Tibial artery (tissue), 4 donors: Measurements from ENCODE around the gene HOXA5.

Experiments used
- DNase-seq, 2 donors: peaks; one replicate each; pipeline ENCODE4 v3.0.0-alpha.2; 2019
- H3K27ac ChIP-seq, 2 donors: fragments of 200-600 bp; sonication (generic) in 1 of 2; 1 replicate in 1 of 2; 2 replicates in 1 of 2; pipeline ENCODE4 v1.5.1; 2018 to 2019; ENCODE audit warnings: mild to moderate bottlenecking in 1 of 2
- H3K27me3 ChIP-seq, 2 donors: fragments of 200-600 bp; sonication (generic) in 1 of 2; one replicate each; pipeline versions ENCODE4 v1.5.1 to v1.6.0; 2016 to 2019
- H3K36me3 ChIP-seq, 3 donors: fragments of 200-600 bp; sonication (generic) in 2 of 3; one replicate each; pipeline ENCODE4 v1.5.1; 2016 to 2019; ENCODE audit warnings: mild to moderate bottlenecking in 2 of 3
- H3K4me1 ChIP-seq, 4 donors: fragments of 200-600 bp; sonication (generic) in 2 of 4; 1 replicate in 3 of 4; 2 replicates in 1 of 4; pipeline ENCODE4 v1.5.1; 2016 to 2019
- H3K4me3 ChIP-seq, 2 donors: fragments of 200-600 bp; sonication (generic) in 1 of 2; 1 replicate in 1 of 2; 2 replicates in 1 of 2; pipeline ENCODE4 v1.5.1; 2018 to 2019; ENCODE audit warnings: mild to moderate bottlenecking in 2 of 2
- H3K9me3 ChIP-seq, 3 donors: fragments of 200-600 bp; sonication (generic) in 1 of 3; one replicate each; pipeline ENCODE4 v1.5.1; 2016 to 2019
- CTCF ChIP-seq, 2 experiments: fragments of 200-600 bp in 1 of 2; fragments of 450-650 bp in 1 of 2; IDR thresholded peaks; one replicate each; pipeline ENCODE4 v1.5.1; 2017 to 2019; ENCODE audit warnings: antibody characterized with exemption in 2 of 2, mild to moderate bottlenecking in 1 of 2, moderate library complexity in 1 of 2
- intact Hi-C: fragments of 100-400 bp; cut with DNase I; formaldehyde crosslinking; loops from one replicate; pipeline ENCODE4 v1.15.0; 2023; ENCODE audit warnings: low total_unique reads

HOXA5 gene

GRCh38 chr7:27183682-27184336, 40.3 kb upstream of the HOXA5 start:
- intact Hi-C loops, result no loop called here
- Histone ChIP-seq H3K27me3 (peaks cover 0 to 91% of the 10 kb centered on the region in 2 donors), H3K36me3 (no peaks in the 10 kb centered on the region), H3K9me3 (no peaks in the 10 kb centered on the region), H3K4me3 (peak overlapping the region; percentile 47 to 59), H3K4me1 (peaks cover 0 to 28% (median 26%) of the 10 kb centered on the region in 4 donors), H3K27ac (peak overlapping the region; percentile 34 to 60)
- peak; percentile 23 to 69 for DNase-seq
- no peak for TF ChIP-seq CTCF (IDR thresholded peaks at IDR 0.05)

- H3K36me3 ChIP-seq, result no peaks in the 10 kb centered on the region
- H3K4me1 ChIP-seq, result peaks cover 0 to 28% (median 26%) of the 10 kb centered on the region in 4 donors
- TF ChIP-seq CTCF (IDR thresholded peaks at IDR 0.05), result no peak
- peak; percentile 24 to 66 for DNase-seq
- H3K27ac ChIP-seq, result peak overlapping the region in 1 of 2 donors; percentile 60
- peak overlapping the region; percentile 47 to 59 for H3K4me3 ChIP-seq
- H3K9me3 ChIP-seq, result no peaks in the 10 kb centered on the region
- peaks cover 0 to 84% of the 10 kb centered on the region in 2 donors for H3K27me3 ChIP-seq
- intact Hi-C loops, result no loop called here
Observed at GRCh38 chr7:27182861-27183681, 39.6 kb upstream of the HOXA5 start.

- intact Hi-C loops, result no loop called here
- Histone ChIP-seq H3K9me3 (no peaks in the 10 kb centered on the region), H3K4me3 (no peak overlapping the region), H3K4me1 (peaks cover 0 to 30% (median 26%) of the 10 kb centered on the region in 4 donors), H3K27ac (peak overlapping the region in 1 of 2 donors; percentile 15), H3K36me3 (no peaks in the 10 kb centered on the region), H3K27me3 (peaks cover 0 to 77% of the 10 kb centered on the region in 2 donors)
- no peak for TF ChIP-seq CTCF (IDR thresholded peaks at IDR 0.05)
- peak; percentile 20 to 51 for DNase-seq
Observed at GRCh38 chr7:27182285-27182841, 38.9 kb upstream of the HOXA5 start.

GRCh38 chr7:27181795-27182275, 38.4 kb upstream of the HOXA5 start:
- TF ChIP-seq CTCF (IDR thresholded peaks at IDR 0.05), result no peak
- H3K4me3 ChIP-seq, result no peak overlapping the region
- peak overlapping the region in 1 of 2 donors; percentile 15 for H3K27ac ChIP-seq
- H3K4me1 ChIP-seq, result peaks cover 0 to 35% (median 26%) of the 10 kb centered on the region in 4 donors
- intact Hi-C loops, result no loop called here
- DNase-seq, result peak; percentile 19 to 66
- no peaks in the 10 kb centered on the region for H3K36me3 ChIP-seq
- H3K27me3 ChIP-seq, result peaks cover 0 to 74% of the 10 kb centered on the region in 2 donors
- H3K9me3 ChIP-seq, result no peaks in the 10 kb centered on the region
